ENCODE results near the gene GLUD1. TPM values are rescaled to one million over a fixed set of nuclear protein-coding genes. Genes with fewer than 3 reads are reported as not detected.
"Not testable (repeated sequence)": the region's sequence is repeated elsewhere in the genome, so short reads cannot be mapped to it uniquely, and the experiment has no call there.

GLUD1 gene
- total and polyA plus RNA-seq, 5 donors from 2014 or later, result 122 to 157 (median 125) TPM

- Mint-ChIP-seq H3K27ac (peak overlapping the region in 1 of 3 donors; percentile 62), H3K36me3 (peaks cover 13% of the 10 kb centered on the region)
- not testable (repeated sequence) for H3K27ac ChIP-seq (ENCODE audit: insufficient read depth, low read length, poor library complexity, severe bottlenecking); H3K36me3 ChIP-seq (ENCODE audit: control insufficient read depth, insufficient read depth, low read length); H3K9me3 ChIP-seq (ENCODE audit: control insufficient read depth in 2 of 2, low read length in 2 of 2); H3K4me3 ChIP-seq (ENCODE audit: low read depth, low read length); H3K4me1 Mint-ChIP-seq; H3K4me3 Mint-ChIP-seq; H3K27me3 Mint-ChIP-seq; H3K9me3 Mint-ChIP-seq; H3K27me3 ChIP-seq (ENCODE audit: control insufficient read depth, insufficient read depth, low read length); DNase-seq; ATAC-seq (ENCODE audit: low read depth in 2 of 2); H3K4me1 ChIP-seq (ENCODE audit: control insufficient read depth, insufficient read depth, low read length, poor library complexity, severe bottlenecking)
Measured at GRCh38 chr10:87127607-87128156, 33.0 kb upstream of the GLUD1 start.

- H3K27me3 ChIP-seq (ENCODE audit: control insufficient read depth, insufficient read depth, low read length); H3K27ac ChIP-seq (ENCODE audit: insufficient read depth, low read length, poor library complexity, severe bottlenecking); H3K4me1 Mint-ChIP-seq; H3K4me3 Mint-ChIP-seq; H3K4me3 ChIP-seq (ENCODE audit: low read depth, low read length); H3K4me1 ChIP-seq (ENCODE audit: control insufficient read depth, insufficient read depth, low read length, poor library complexity, severe bottlenecking); H3K27me3 Mint-ChIP-seq; DNase-seq; ATAC-seq (ENCODE audit: low read depth in 2 of 2); H3K27ac Mint-ChIP-seq; H3K9me3 Mint-ChIP-seq; H3K9me3 ChIP-seq (ENCODE audit: control insufficient read depth in 2 of 2, low read length in 2 of 2); H3K36me3 ChIP-seq (ENCODE audit: control insufficient read depth, insufficient read depth, low read length): not testable (repeated sequence)
- H3K36me3 Mint-ChIP-seq, result peaks cover 11% of the 10 kb centered on the region
Measured at GRCh38 chr10:87127048-87127447, 32.4 kb upstream of the GLUD1 start.

- ATAC-seq (ENCODE audit: low read depth in 2 of 2); H3K27me3 ChIP-seq (ENCODE audit: control insufficient read depth, insufficient read depth, low read length); H3K36me3 Mint-ChIP-seq; H3K9me3 ChIP-seq (ENCODE audit: control insufficient read depth in 2 of 2, low read length in 2 of 2); H3K9me3 Mint-ChIP-seq; H3K4me3 Mint-ChIP-seq; DNase-seq; H3K27me3 Mint-ChIP-seq; H3K4me3 ChIP-seq (ENCODE audit: low read depth, low read length); H3K36me3 ChIP-seq (ENCODE audit: control insufficient read depth, insufficient read depth, low read length); H3K4me1 Mint-ChIP-seq; H3K27ac ChIP-seq (ENCODE audit: insufficient read depth, low read length, poor library complexity, severe bottlenecking); H3K4me1 ChIP-seq (ENCODE audit: control insufficient read depth, insufficient read depth, low read length, poor library complexity, severe bottlenecking): not testable (repeated sequence)
- H3K27ac Mint-ChIP-seq, result peak overlapping the region in 1 of 3 donors; percentile 37
Measured at GRCh38 chr10:87123351-87123750, 28.7 kb upstream of the GLUD1 start.

DNA sequence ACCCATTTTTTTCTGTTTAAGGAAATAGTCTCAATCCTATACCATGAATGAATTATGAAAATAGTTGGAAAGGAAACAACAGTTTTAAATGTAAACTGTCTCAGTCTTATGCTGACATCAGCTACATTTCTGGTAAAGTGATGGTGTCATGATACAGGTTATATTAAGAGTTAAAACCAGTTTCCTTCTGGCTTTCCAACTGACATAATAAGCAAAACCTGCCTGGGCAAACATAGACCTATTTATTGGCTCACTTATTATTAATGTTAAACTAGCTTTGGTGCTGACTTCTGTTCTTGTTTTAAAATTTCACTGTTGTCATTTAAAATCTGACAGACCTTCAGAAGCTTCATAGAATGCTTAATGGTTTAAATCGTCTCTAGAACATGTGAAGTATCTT, 24.4 kb upstream of the GLUD1 start:
- not testable (repeated sequence) for H3K4me3 Mint-ChIP-seq; H3K27ac Mint-ChIP-seq; H3K9me3 ChIP-seq (ENCODE audit: control insufficient read depth in 2 of 2, low read length in 2 of 2); H3K4me1 ChIP-seq (ENCODE audit: control insufficient read depth, insufficient read depth, low read length, poor library complexity, severe bottlenecking); DNase-seq; H3K4me3 ChIP-seq (ENCODE audit: low read depth, low read length); H3K27me3 Mint-ChIP-seq; ATAC-seq (ENCODE audit: low read depth in 2 of 2); H3K9me3 Mint-ChIP-seq; H3K27me3 ChIP-seq (ENCODE audit: control insufficient read depth, insufficient read depth, low read length); H3K36me3 ChIP-seq (ENCODE audit: control insufficient read depth, insufficient read depth, low read length); H3K27ac ChIP-seq (ENCODE audit: insufficient read depth, low read length, poor library complexity, severe bottlenecking)
- Mint-ChIP-seq H3K36me3 (peaks cover 16% of the 10 kb centered on the region), H3K4me1 (peaks cover 6 to 13% (median 9%) of the 10 kb centered on the region in 4 donors)

GRCh38 chr10:87118122-87118521, 23.5 kb upstream of the GLUD1 start:
- H3K27me3 Mint-ChIP-seq; H3K4me3 ChIP-seq (ENCODE audit: low read depth, low read length); DNase-seq; H3K27ac Mint-ChIP-seq; H3K9me3 Mint-ChIP-seq; H3K4me3 Mint-ChIP-seq; H3K4me1 ChIP-seq (ENCODE audit: control insufficient read depth, insufficient read depth, low read length, poor library complexity, severe bottlenecking); H3K36me3 ChIP-seq (ENCODE audit: control insufficient read depth, insufficient read depth, low read length); ATAC-seq (ENCODE audit: low read depth in 2 of 2); H3K27ac ChIP-seq (ENCODE audit: insufficient read depth, low read length, poor library complexity, severe bottlenecking); H3K9me3 ChIP-seq (ENCODE audit: control insufficient read depth in 2 of 2, low read length in 2 of 2); H3K27me3 ChIP-seq (ENCODE audit: control insufficient read depth, insufficient read depth, low read length): not testable (repeated sequence)
- H3K4me1 Mint-ChIP-seq, result peaks cover 6 to 13% (median 11%) of the 10 kb centered on the region in 4 donors
- peaks cover 11% of the 10 kb centered on the region for H3K36me3 Mint-ChIP-seq

DNA sequence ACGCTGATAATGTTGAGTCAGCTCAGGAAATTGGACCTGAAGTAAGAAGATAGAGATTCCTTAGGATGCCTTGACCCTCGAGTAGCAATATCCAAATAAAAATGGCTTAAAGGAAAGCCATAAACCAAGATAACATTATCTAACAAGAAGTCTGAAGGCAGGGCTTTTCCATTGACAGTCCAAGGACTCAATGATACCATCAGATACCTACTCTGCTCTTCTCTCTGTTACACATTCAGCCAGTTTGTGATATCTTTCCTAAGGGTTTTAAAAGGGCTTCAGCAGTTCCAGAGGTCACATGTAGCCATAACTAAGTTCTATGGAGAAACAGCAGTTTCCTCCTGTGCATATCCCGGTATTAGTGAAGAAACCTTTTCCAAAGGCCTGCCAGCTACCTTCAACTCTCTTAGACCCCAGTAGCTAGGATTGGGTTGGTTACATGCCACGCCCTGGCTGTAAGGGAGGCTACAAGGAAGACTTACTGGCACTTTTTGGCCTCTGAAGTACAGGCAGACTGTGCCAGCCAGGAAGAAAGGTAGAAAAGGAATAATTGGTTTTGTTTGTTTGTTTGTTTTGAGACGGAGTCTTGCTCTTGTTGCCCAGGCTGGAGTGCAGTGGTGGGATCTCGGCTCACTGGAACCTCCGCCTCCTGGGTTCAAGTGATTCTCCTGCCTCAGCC, 10.9 kb upstream of the GLUD1 start:
- DNase-seq (no peak), ATAC-seq (ENCODE audit: low read depth in 2 of 2) (no peak)
- Mint-ChIP-seq H3K4me1 (peaks cover 21 to 30% (median 24%) of the 10 kb centered on the region in 4 donors), H3K9me3 (peaks cover 0 to 4% (median 0%) of the 10 kb centered on the region in 7 donors), H3K27me3 (no peaks in the 10 kb centered on the region), H3K4me3 (no peak overlapping the region), H3K27ac (no peak overlapping the region), H3K36me3 (peaks cover 42% of the 10 kb centered on the region)
- H3K27ac ChIP-seq (ENCODE audit: insufficient read depth, low read length, poor library complexity, severe bottlenecking), result no peak overlapping the region
- H3K4me1 ChIP-seq (ENCODE audit: control insufficient read depth, insufficient read depth, low read length, poor library complexity, severe bottlenecking), result peaks cover 2% of the 10 kb centered on the region
- no peak overlapping the region for H3K4me3 ChIP-seq (ENCODE audit: low read depth, low read length)
- H3K9me3 ChIP-seq (ENCODE audit: control insufficient read depth in 2 of 2, low read length in 2 of 2), result no peaks in the 10 kb centered on the region
- H3K36me3 ChIP-seq (ENCODE audit: control insufficient read depth, insufficient read depth, low read length), result peaks cover 30% of the 10 kb centered on the region
- H3K27me3 ChIP-seq (ENCODE audit: control insufficient read depth, insufficient read depth, low read length), result no peaks in the 10 kb centered on the region

GRCh38 chr10:87104727-87105126, 10.1 kb upstream of the GLUD1 start:
- not testable (repeated sequence) for H3K4me1 ChIP-seq (ENCODE audit: control insufficient read depth, insufficient read depth, low read length, poor library complexity, severe bottlenecking); H3K9me3 ChIP-seq (ENCODE audit: control insufficient read depth in 2 of 2, low read length in 2 of 2); H3K27me3 Mint-ChIP-seq; H3K27ac ChIP-seq (ENCODE audit: insufficient read depth, low read length, poor library complexity, severe bottlenecking); H3K9me3 Mint-ChIP-seq; ATAC-seq (ENCODE audit: low read depth in 2 of 2); H3K27me3 ChIP-seq (ENCODE audit: control insufficient read depth, insufficient read depth, low read length); H3K4me3 ChIP-seq (ENCODE audit: low read depth, low read length); DNase-seq; H3K4me3 Mint-ChIP-seq; H3K27ac Mint-ChIP-seq
- peaks cover 30% of the 10 kb centered on the region for H3K36me3 ChIP-seq (ENCODE audit: control insufficient read depth, insufficient read depth, low read length)
- Mint-ChIP-seq H3K4me1 (peaks cover 22 to 36% (median 29%) of the 10 kb centered on the region in 4 donors), H3K36me3 (peaks cover 47% of the 10 kb centered on the region)

- peaks cover 45% of the 10 kb centered on the region for H3K36me3 Mint-ChIP-seq
- peaks cover 0 to 3% (median 0%) of the 10 kb centered on the region in 7 donors for H3K9me3 Mint-ChIP-seq
- Histone ChIP-seq H3K36me3 (ENCODE audit: control insufficient read depth, insufficient read depth, low read length) (peaks cover 29% of the 10 kb centered on the region), H3K4me1 (ENCODE audit: control insufficient read depth, insufficient read depth, low read length, poor library complexity, severe bottlenecking) (peaks cover 10% of the 10 kb centered on the region), H3K4me3 (ENCODE audit: low read depth, low read length) (no peak overlapping the region), H3K9me3 (ENCODE audit: control insufficient read depth in 2 of 2, low read length in 2 of 2) (no peaks in the 10 kb centered on the region), H3K27ac (ENCODE audit: insufficient read depth, low read length, poor library complexity, severe bottlenecking) (no peak overlapping the region), H3K27me3 (ENCODE audit: control insufficient read depth, insufficient read depth, low read length) (no peaks in the 10 kb centered on the region)
- H3K4me1 Mint-ChIP-seq, result peaks cover 21 to 41% (median 32%) of the 10 kb centered on the region in 4 donors
- no peak overlapping the region for H3K27ac Mint-ChIP-seq
- no peaks in the 10 kb centered on the region for H3K27me3 Mint-ChIP-seq
- H3K4me3 Mint-ChIP-seq, result no peak overlapping the region
- no peak for DNase-seq
- no peak for ATAC-seq (ENCODE audit: low read depth in 2 of 2)
Measured at GRCh38 chr10:87101996-87102395, 7.4 kb upstream of the GLUD1 start.
